GM18526 (cell line): ENCODE measurements around the gene ABR.

ENCODE experiments used
- POLR2A ChIP-seq: IDR thresholded peaks from 3 replicates; pipeline ENCODE4 v1.6.1; 2011; ENCODE audit not compliant: insufficient read length; ENCODE audit errors: extremely low read depth

Gene ABR

DNA sequence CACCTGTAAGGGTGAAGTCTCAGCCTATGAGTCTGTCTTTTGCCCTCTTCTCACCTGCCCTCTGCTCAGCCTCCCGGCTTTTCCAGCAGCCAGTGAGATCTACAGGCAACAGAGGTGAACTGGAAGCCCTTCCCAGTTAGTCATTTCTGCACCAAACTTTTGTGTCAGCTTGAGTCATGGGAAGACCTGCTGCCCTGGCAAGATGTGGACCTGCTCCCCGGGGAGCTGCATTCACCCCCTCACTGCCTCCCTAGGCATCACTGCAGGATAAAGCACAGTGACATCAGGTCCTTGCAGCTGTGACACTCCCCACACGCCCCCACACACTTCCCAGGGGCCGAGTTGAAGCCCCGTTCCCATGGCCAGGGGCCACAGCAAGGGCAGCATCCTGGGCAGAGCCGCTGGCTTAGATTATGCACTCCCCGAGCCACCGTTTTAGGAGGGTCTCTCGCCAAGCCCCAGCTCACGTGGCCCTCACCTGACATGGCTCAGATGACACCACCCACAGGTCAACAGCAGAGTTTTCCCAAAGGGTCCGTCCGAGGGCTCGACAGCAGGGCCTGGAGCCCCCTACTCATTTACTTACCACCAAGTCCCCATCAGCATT is 6.5 kb upstream of the ABR start:
- no peak for TF ChIP-seq POLR2A

- no peak for TF ChIP-seq POLR2A
Measured at GRCh38 chr17:1183171-1183873, 3.5 kb upstream of the ABR start.

- TF ChIP-seq POLR2A: no peak
Measured at GRCh38 chr17:1182811-1183170, 3.0 kb upstream of the ABR start.

- TF ChIP-seq POLR2A: no peak
Measured at GRCh38 chr17:1181753-1182137, 2.0 kb upstream of the ABR start.

- TF ChIP-seq POLR2A: no peak
Measured at GRCh38 chr17:1180958-1181752, 1.4 kb upstream of the ABR start.

DNA sequence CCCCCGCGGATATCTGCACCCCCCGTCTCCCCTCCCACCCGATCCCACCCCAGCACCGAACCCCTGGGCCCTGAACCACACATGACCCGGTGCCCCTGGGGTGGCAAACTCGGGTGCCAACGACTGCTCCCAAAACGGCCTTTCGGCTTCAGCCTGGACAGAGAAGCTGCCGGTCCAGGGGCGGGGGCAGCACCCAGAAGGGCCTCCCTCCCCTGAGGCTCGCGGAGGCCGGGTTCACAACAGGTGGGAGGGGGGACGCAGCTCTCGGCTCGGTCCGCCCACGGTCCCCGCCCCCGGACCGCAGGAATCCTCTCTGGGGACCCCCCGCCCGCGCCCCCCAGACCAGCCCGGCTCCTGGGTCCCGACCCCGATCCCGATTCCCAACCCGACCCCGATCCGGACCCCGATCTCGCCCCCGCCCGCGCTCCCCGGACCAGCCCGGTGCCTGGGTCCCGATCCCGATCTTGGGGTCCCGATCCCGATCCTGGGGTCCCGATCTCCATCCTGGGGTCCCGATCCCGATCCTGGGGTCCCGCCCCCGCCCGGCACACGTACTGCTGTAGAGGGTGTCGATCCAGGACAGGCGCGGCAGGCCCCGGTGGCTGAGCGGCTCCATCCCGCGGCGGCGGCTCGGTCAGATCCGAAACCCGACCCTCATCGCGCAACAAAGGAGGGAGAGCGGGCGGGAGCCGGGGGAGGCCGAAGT is 516 bp downstream of the ABR start:
- TF ChIP-seq POLR2A: no peak

DNA sequence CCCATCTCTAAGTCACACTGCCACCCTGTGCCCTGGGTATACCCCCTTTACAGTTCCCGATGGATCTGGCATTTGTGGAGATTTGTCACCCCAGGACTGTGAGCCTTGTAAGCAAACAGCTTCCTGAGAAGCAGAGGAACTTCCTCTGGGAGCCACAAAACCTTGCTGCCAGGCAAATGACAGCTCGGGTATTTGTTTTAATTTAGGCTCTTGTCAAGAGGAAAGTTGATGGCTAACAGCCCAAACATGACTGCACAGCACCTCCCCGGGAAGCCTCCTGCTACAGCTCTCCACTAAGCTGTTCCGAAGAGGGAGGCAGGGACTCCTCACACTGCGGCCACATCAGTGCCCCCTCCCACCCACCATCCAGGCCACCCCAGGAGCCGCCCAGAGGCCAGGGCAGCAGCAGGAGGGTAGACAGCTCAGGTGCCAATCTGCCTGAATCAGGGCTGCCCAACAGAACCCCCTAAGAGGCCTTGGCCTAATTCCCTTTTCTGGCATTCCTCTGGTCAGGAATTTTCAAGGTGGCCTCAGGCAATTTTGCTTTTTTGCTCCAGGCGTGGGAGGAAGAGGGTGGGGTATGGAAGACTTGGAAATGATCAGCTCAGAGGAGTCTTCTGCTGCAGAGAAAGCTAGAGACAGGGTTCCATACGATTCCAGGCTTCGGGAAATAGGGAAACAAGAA is 2.6 kb downstream of the ABR start:
- TF ChIP-seq POLR2A: no peak

GRCh38 chr17:1174263-1174880 is 5.4 kb downstream of the ABR start:
- no peak for TF ChIP-seq POLR2A

DNA sequence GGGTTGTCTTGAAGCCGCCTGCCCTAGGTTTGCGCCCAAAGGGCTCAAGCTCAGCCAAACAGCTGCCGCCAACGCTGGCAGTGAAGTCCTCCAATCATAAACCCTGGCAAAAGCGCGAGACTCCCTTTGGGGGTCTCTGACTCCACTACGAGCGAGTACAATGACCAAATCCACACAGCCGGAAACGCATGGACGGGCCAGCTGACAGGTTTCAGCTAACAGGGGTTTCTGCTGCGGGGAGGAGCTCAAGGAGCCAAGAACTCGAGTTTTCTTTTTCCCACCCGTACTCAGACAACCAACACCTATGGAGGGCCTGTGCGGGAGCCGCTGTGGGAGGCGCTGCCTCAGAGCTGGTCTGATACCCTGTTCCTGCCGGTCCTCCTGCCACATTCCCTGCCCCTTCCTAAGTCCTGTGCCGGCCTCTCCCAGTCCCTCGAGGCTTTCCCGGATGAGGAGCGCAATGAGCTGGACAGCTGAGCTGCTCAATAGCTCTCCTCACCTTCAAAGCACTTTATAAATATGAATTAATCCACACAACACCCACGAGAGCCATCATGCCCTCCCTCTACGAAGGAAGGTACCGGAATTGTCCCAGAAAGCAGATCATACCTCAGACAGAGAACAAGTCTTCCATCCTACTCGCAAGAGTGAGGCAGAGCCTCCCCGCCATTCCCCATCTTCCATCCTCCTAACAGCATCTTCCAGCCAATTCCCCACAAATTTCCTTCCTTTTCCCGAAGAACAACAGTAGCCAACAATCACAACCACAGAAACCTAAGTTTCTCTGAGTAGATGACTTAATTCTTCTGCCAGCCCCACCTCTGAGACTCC is 6.1 kb downstream of the ABR start:
- TF ChIP-seq POLR2A: no peak

DNA sequence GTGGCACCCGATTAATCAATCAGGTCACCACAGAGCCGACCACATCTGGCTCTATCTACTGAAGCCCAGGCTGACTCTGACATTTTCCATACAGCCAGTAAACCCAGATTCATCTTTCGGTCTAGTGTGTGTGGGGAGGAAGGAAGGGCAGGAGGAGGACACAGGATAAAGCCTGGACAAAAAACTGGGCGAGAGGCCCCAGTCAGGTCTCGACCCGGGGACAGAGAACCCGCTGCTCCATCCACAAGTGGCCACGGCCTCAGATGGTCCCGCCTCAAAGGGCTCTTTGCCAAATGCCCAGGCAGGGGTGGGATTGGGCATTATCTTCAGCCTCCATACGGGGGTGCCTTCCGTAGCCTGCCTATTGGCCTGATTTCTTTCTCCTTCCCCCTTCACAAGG is 7.8 kb downstream of the ABR start:
- no peak for TF ChIP-seq POLR2A

- TF ChIP-seq POLR2A: no peak
Measured at GRCh38 chr17:1170739-1171138, 9.0 kb downstream of the ABR start.

GRCh38 chr17:1169929-1170312 is 9.9 kb downstream of the ABR start:
- no peak for TF ChIP-seq POLR2A

- no peak for TF ChIP-seq POLR2A
Measured at GRCh38 chr17:1169221-1169928, 10.4 kb downstream of the ABR start.
